NT2/D1 (cell line): ENCODE data around the gene PAIP1.

ENCODE experiments used
- DNase-seq: peaks from one replicate; pipeline ENCODE4 v3.0.0-alpha.2; 2011; ENCODE audit warnings: low read depth, low spot score
- H3K27me3 ChIP-seq: 2 replicates; pipeline ENCODE4 v1.6.0; 2011; ENCODE audit warnings: mild to moderate bottlenecking; ENCODE audit not compliant: insufficient read length, insufficient read depth
- H3K36me3 ChIP-seq: 2 replicates; pipeline ENCODE4 v1.6.1; 2011; ENCODE audit warnings: mild to moderate bottlenecking, low read length, mixed read lengths; ENCODE audit not compliant: insufficient read depth, insufficient read length
- H3K4me1 ChIP-seq: 2 replicates; pipeline ENCODE4 v1.5.1; 2011; ENCODE audit not compliant: insufficient read depth, insufficient read length
- H3K4me3 ChIP-seq: 2 replicates; pipeline ENCODE4 v1.5.1; 2011; ENCODE audit warnings: low read depth; ENCODE audit not compliant: insufficient read length
- H3K9ac ChIP-seq: 2 replicates; pipeline ENCODE4 v1.6.0; 2011; ENCODE audit warnings: low read depth; ENCODE audit not compliant: insufficient read length
- H3K9me3 ChIP-seq: 2 replicates; pipeline ENCODE4 v1.5.1; 2011; ENCODE audit warnings: mild to moderate bottlenecking, low read length; ENCODE audit not compliant: insufficient read depth
- SUZ12 ChIP-seq: IDR thresholded peaks from 2 replicates; pipeline ENCODE4 v1.6.1; 2011; ENCODE audit not compliant: insufficient read length, insufficient read depth; ENCODE audit errors: extremely low read depth
- YY1 ChIP-seq: IDR thresholded peaks from 2 replicates; pipeline ENCODE4 v1.6.1; 2011; ENCODE audit not compliant: insufficient read length, insufficient read depth
- ZNF274 ChIP-seq: IDR thresholded peaks from 2 replicates; pipeline ENCODE4 v1.6.1; 2011; ENCODE audit warnings: mild to moderate bottlenecking, low read depth, low read length

The PAIP1 gene

DNA sequence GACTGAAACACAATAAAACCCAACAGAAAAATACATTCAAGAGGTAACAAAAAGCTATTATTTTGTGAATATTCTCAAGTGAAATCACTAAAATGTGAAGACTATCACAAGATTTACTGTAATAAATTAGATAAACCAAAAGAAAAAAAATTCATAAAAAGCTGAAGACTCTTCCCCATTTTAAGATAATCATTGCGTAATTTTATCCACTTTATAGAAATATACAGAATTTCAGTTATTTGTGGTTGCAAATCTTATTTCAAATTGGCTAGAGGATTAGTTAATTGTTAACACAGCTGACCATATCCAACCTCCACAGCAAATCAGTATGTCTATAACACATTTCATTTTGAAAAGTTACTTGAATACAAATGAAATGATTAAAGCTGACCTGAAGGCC, 65.6 kb downstream of the PAIP1 start:
- Histone ChIP-seq H3K4me3 (no peak overlapping the region), H3K9ac (no peak overlapping the region), H3K27me3 (no peaks in the 10 kb centered on the region), H3K36me3 (peaks cover 25% of the 10 kb centered on the region), H3K9me3 (no peaks in the 10 kb centered on the region), H3K4me1 (no peaks in the 10 kb centered on the region)
- no peak for DNase-seq
- TF ChIP-seq YY1 (no peak), ZNF274 (no peak), SUZ12 (no peak)

DNA sequence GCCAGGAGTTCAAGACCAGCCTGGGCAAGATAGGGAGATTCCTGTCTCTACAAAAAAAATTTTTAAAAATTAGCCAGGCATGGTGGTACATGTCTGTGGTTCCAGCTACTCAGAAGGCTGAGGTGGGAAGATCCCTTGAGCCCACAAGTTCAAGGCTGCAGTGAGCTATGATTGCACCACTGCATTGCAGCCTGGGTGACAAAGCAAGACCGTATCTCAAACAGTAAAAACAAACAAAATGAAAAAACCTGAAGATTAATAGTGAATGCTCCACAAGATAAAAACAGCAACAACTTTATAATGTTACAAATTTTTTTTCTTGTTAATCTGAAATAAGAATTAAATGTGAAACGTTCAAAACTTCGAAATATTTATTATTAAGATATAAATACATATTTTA, 70.5 kb downstream of the PAIP1 start:
- Histone ChIP-seq H3K4me3 (no peak overlapping the region), H3K36me3 (peaks cover 14% of the 10 kb centered on the region), H3K9me3 (no peaks in the 10 kb centered on the region), H3K27me3 (no peaks in the 10 kb centered on the region), H3K9ac (no peak overlapping the region), H3K4me1 (no peaks in the 10 kb centered on the region)
- TF ChIP-seq SUZ12 (no peak), YY1 (no peak), ZNF274 (no peak)
- no peak for DNase-seq

DNA sequence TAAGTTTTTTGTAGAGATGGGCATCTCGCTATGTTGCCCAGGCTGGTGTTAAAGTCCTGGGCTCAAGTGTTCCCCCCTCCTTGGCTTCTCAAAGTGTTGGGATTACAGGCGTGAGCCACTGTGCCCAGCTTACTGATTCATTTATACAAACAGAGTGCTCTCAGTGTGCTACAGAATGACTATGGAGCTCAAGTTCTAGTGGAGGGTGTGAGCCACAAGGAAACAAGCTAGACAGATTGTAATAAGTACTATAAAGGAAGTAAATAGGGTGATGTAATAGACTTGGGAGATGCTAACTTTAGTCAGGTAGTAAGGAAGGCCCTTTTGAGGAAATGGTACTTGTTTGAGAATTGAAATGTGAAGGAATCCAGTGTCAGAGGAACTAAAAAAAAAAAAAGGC, 71.5 kb downstream of the PAIP1 start:
- no peak overlapping the region for H3K4me3 ChIP-seq
- H3K4me1 ChIP-seq = no peaks in the 10 kb centered on the region
- TF ChIP-seq YY1 (no peak), SUZ12 (no peak), ZNF274 (no peak)
- no peak overlapping the region for H3K9ac ChIP-seq
- no peak for DNase-seq
- H3K9me3 ChIP-seq = no peaks in the 10 kb centered on the region
- H3K27me3 ChIP-seq = no peaks in the 10 kb centered on the region
- H3K36me3 ChIP-seq = peaks cover 5% of the 10 kb centered on the region

DNA sequence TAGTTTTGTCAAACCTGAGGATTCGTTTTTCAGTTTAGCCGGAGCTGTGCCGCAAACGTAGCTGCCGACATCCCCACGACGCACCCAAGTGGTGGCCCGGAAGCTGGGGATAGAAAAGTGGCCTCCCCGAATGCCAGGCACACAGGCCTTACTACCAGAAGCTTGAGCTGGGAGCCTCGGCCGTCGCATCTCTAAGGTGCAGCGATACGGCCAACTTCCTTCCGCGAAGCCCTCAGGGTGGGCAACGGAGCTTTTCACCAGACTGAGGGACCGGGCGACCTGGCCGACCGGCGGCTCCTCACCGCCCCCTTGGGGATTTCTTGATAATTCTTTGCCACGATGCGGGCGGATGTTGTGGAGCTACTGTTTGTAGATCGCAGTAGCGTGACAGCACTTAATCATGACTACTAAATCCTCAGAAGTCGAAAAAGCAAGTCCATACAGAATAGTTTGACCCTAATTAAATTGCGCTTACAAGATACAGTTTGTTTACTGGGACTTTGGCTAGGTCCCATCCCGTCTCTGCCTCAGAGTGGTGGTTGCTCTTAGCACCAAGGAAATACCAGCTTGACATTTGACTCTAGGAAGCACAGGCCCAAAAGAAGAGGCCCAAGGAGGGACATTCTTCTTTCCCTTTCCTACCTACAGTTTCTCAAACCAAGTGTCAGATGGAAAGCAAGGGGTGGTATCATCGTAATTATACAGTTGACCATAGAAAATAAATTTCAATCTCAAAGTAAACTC, 72.6 kb downstream of the PAIP1 start:
- H3K9ac ChIP-seq = peak overlapping the region; percentile 96
- no peaks in the 10 kb centered on the region for H3K27me3 ChIP-seq
- peak; percentile 57 for DNase-seq
- H3K9me3 ChIP-seq = no peaks in the 10 kb centered on the region
- TF ChIP-seq ZNF274 (no peak), YY1 (no peak), SUZ12 (no peak)
- no peaks in the 10 kb centered on the region for H3K4me1 ChIP-seq
- H3K4me3 ChIP-seq = peak overlapping the region; percentile 80
- peaks cover 2% of the 10 kb centered on the region for H3K36me3 ChIP-seq

GRCh38 chr5:43483298-43484105, 73.4 kb downstream of the PAIP1 start, which contains the start of gene TMEM267:
TSS of gene TMEM267 (minus strand) at chr5:43483865. CDS start at chr5:43453969, 29,896 bp downstream.
- peak; percentile 72 for DNase-seq
- no peaks in the 10 kb centered on the region for H3K9me3 ChIP-seq
- H3K9ac ChIP-seq = peak within 1 kb of the TSS; percentile 96
- peaks cover 2% of the 10 kb centered on the region for H3K36me3 ChIP-seq
- no peaks in the 10 kb centered on the region for H3K27me3 ChIP-seq
- no peaks in the 10 kb centered on the region for H3K4me1 ChIP-seq
- peak within 1 kb of the TSS; percentile 80 for H3K4me3 ChIP-seq
- TF ChIP-seq SUZ12 (no peak), YY1 (no peak), ZNF274 (no peak)

DNA sequence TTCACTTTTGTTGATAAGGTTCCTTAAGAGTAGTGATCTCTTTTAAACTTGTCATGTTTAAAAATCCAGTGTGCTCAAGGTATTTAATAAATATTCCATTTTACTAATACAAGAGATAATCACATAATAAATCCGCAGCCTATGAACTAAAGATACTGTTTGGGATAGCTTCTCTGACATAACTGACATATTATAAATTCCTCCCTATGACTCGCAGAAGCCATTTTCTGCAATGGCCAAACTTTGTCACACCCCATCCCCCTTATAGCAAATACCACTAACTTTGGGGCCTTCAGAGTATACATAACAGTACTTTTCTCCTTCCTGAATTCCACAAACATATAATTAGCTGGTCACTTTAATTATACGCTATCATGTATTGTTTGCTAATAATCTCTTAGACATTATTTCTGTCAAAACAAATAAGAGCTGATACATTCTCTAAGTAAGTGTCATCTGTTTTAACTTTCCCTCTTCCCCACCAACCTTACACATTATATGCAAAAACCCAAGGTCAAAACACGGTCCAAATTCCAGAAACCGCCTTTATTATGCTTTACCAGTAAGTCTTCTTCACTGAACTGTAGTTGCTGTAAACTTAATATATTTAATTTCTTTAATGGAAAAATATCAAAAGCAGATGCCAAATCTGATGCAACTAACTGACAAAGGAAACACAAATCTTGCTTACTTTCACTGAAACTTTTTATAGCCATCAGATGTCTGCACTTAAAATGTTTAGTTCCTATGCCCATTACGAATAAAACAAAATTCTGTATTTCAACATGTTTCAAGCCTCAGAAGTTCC, 74.2 kb downstream of the PAIP1 start:
- Histone ChIP-seq H3K27me3 (no peaks in the 10 kb centered on the region), H3K4me3 (peak overlapping the region; percentile 80), H3K9me3 (no peaks in the 10 kb centered on the region), H3K4me1 (no peaks in the 10 kb centered on the region), H3K9ac (peak overlapping the region; percentile 96), H3K36me3 (peaks cover under 1% of the 10 kb centered on the region)
- DNase-seq = no peak
- TF ChIP-seq YY1 (no peak), SUZ12 (no peak), ZNF274 (no peak)
